ENCODE data around the gene R3HDM4.

The R3HDM4 gene

DNA sequence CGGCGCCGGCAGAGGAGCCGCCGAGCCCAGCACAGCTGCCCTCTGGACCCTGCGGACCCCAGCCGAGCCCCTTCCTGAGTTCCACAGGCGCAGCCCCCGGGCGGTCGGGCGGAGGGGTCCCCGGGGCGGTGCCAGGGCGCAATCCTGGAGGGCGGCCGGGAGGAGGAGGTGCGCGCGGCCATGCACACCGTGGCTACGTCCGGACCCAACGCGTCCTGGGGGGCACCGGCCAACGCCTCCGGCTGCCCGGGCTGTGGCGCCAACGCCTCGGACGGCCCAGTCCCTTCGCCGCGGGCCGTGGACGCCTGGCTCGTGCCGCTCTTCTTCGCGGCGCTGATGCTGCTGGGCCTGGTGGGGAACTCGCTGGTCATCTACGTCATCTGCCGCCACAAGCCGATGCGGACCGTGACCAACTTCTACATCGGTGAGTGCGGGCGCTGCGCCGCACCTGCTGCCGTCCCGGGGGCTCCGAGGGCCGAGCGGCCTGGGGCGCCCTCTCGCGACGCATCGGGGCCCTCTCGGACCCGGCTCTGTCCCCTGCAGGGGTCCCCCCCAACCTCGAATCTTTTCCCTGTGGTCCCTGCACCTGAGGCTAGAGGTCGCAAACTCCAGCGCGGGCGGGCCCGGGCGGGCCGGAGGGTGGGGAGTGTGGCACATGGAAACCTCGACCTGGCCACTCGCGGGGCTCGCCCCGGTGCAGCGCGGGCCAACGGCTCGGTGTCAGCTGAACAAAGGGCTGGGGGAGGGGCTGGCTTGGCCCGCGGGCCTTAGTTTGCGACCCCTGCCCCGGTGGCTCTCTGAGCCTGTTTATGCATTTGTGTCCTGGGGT lies 4.5 kb upstream of the R3HDM4 start, which contains the start of gene KISS1R:
Gene KISS1R, plus strand, starts transcription at position 11 of the 829 bp plus-strand sequence. Its CDS starts 170 bp downstream, at position 181.
- no peak within 1 kb of the TSS; the same call in 1 of the 2 replicates for H3K9ac ChIP-seq (ENCODE audit: low read length)
- no peak within 1 kb of the TSS for H2AFZ ChIP-seq (ENCODE audit: low read length)
- no peaks in the 10 kb centered on the region for H4K20me1 ChIP-seq (ENCODE audit: insufficient read depth, low read length)
- H3K36me3 ChIP-seq (ENCODE audit: insufficient read depth, low read length), result no peaks in the 10 kb centered on the region
- no peaks in the 10 kb centered on the region for H3K9me2 ChIP-seq (ENCODE audit: low read depth, low read length)
- no peak within 1 kb of the TSS for H3K27ac ChIP-seq (ENCODE audit: low read depth, low read length, poor library complexity, severe bottlenecking)
- no peaks in the 10 kb centered on the region for H3K79me2 ChIP-seq (ENCODE audit: insufficient read depth, low read length)
- H3K4me2 ChIP-seq (ENCODE audit: low read length), result peak within 1 kb of the TSS; percentile 64
- no peaks in the 10 kb centered on the region for H3F3A ChIP-seq (ENCODE audit: insufficient read depth, low read length)
- peaks cover 13% of the 10 kb centered on the region; the same call in 1 of the 2 replicates for H3K27me3 ChIP-seq (ENCODE audit: insufficient read depth, low read length)
- peak within 1 kb of the TSS; percentile 41 for H3K4me3 ChIP-seq (ENCODE audit: low read depth, low read length, poor library complexity, severe bottlenecking)
- H3K9me3 ChIP-seq (ENCODE audit: low read length), result no peaks in the 10 kb centered on the region
- TF ChIP-seq, protein P1, sequence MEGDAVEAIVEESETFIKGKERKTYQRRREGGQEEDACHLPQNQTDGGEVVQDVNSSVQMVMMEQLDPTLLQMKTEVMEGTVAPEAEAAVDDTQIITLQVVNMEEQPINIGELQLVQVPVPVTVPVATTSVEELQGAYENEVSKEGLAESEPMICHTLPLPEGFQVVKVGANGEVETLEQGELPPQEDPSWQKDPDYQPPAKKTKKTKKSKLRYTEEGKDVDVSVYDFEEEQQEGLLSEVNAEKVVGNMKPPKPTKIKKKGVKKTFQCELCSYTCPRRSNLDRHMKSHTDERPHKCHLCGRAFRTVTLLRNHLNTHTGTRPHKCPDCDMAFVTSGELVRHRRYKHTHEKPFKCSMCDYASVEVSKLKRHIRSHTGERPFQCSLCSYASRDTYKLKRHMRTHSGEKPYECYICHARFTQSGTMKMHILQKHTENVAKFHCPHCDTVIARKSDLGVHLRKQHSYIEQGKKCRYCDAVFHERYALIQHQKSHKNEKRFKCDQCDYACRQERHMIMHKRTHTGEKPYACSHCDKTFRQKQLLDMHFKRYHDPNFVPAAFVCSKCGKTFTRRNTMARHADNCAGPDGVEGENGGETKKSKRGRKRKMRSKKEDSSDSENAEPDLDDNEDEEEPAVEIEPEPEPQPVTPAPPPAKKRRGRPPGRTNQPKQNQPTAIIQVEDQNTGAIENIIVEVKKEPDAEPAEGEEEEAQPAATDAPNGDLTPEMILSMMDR (IDR thresholded peaks at IDR 0.05; ENCODE audit: low read length), result peak; percentile 84
- TF ChIP-seq EZH2 (IDR thresholded peaks at IDR 0.05; ENCODE audit: borderline replicate concordance, low read length), result no peak
- H3K4me1 ChIP-seq (ENCODE audit: insufficient read depth, low read length, severe bottlenecking), result peaks cover 40% of the 10 kb centered on the region

DNA sequence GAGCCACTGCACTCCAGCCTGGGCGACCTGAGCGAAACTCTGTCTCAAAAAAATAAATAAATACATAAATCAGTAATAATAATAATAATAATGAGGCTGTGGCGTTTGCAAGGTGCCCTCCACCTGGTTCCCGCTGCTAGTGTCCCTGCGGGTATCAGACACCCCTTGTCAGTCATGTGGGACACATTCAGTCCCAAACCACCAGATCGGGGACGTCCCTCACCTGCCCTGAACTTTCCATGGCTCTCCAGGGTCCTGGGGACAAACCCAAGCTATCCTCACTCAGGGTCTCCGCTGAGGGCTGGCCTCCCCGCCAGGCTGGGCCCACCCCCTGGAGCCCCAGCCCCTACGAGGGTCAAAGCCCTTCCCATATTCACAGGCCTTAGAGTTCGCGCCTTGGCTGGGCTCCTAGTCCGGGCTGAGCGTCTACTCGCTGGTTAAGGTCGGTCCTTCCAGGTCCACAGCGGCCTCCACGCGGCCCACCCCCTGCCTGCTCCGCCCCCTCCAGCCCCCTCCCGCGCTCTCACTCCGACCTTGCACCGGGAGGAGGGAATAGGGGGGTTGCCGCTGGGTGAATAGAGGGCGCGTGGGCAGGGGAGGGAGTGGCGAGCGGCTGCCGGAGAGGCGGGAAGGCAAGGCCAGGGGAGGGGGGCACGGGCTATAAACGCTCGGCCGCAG lies 3.8 kb upstream of the R3HDM4 start:
- H3K4me3 ChIP-seq (ENCODE audit: low read depth, low read length, poor library complexity, severe bottlenecking), result peak overlapping the region; percentile 41
- no peak overlapping the region for H2AFZ ChIP-seq (ENCODE audit: low read length)
- H4K20me1 ChIP-seq (ENCODE audit: insufficient read depth, low read length), result no peaks in the 10 kb centered on the region
- peaks cover 40% of the 10 kb centered on the region for H3K4me1 ChIP-seq (ENCODE audit: insufficient read depth, low read length, severe bottlenecking)
- no peaks in the 10 kb centered on the region for H3F3A ChIP-seq (ENCODE audit: insufficient read depth, low read length)
- no peaks in the 10 kb centered on the region for H3K9me2 ChIP-seq (ENCODE audit: low read depth, low read length)
- no peaks in the 10 kb centered on the region for H3K36me3 ChIP-seq (ENCODE audit: insufficient read depth, low read length)
- H3K79me2 ChIP-seq (ENCODE audit: insufficient read depth, low read length), result no peaks in the 10 kb centered on the region
- no peak overlapping the region for H3K27ac ChIP-seq (ENCODE audit: low read depth, low read length, poor library complexity, severe bottlenecking)
- H3K9ac ChIP-seq (ENCODE audit: low read length), result no peak overlapping the region; the same call in 1 of the 2 replicates
- no peak for TF ChIP-seq EZH2 (IDR thresholded peaks at IDR 0.05; ENCODE audit: borderline replicate concordance, low read length)
- TF ChIP-seq, protein P1 (IDR thresholded peaks at IDR 0.05; ENCODE audit: low read length), result no peak
- H3K4me2 ChIP-seq (ENCODE audit: low read length), result peak overlapping the region; percentile 64
- H3K9me3 ChIP-seq (ENCODE audit: low read length), result no peaks in the 10 kb centered on the region
- peaks cover 13% of the 10 kb centered on the region; the same call in 1 of the 2 replicates for H3K27me3 ChIP-seq (ENCODE audit: insufficient read depth, low read length)

DNA sequence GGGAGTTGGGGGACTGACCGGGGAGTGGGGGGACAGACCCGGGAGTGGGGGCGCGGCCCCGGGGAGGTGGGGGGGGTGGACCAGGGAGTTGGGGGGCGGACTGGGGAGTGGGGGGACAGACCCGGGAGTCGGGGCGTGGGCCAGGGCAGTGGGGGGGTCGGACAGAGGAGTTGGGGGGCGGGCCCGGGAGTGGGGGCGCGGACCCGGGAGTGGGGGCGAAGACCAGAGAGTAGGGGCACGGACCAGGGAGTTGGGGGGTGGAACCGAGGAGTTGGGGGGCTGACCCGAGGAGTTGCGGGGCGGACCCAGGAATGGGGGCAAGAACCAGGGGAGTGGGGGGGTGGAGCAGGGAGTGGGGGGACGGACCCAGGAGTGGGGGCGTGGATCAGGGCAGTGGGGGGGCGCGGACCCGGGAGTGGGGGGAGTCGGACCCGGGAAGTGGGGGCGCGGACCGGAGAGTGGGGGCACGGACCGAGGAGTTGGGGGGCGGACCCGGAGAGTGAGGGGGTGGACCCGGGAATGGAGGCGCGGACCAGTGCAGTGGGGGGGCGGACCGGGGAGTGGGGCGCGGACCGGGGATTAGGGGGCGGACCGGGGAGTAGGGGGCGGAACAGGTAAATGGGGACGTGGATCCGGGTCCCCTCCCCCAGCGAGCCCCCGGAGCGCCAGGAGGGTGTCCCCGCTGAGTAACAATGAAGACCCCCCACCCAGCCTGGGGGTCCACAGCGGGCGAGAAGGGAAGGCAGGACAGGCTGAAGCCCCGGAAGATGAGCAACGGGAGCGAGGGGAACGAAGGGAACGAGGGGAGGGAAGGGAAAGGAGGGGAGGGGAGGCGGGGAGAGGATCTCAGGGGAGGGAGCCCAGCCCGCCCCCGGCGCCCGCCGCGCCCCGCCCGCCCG lies 589 bp downstream of the R3HDM4 start:
- Histone ChIP-seq H3K4me2 (ENCODE audit: low read length) (peak overlapping the region; percentile 53), H3K79me2 (ENCODE audit: insufficient read depth, low read length) (no peaks in the 10 kb centered on the region), H3K27me3 (ENCODE audit: insufficient read depth, low read length) (peaks cover 6% of the 10 kb centered on the region; the same call in 1 of the 2 replicates), H3F3A (ENCODE audit: insufficient read depth, low read length) (peaks cover 3% of the 10 kb centered on the region; the same call in 1 of the 2 replicates), H3K36me3 (ENCODE audit: insufficient read depth, low read length) (0 out of 2 replicates have a peak, but pooled peaks cover 6% of the 10 kb centered on the region), H4K20me1 (ENCODE audit: insufficient read depth, low read length) (no peaks in the 10 kb centered on the region), H3K4me3 (ENCODE audit: low read depth, low read length, poor library complexity, severe bottlenecking) (peak overlapping the region; percentile 79), H3K9me2 (ENCODE audit: low read depth, low read length) (no peaks in the 10 kb centered on the region), H3K27ac (ENCODE audit: low read depth, low read length, poor library complexity, severe bottlenecking) (peak overlapping the region; percentile 58), H3K9me3 (ENCODE audit: low read length) (no peaks in the 10 kb centered on the region), H3K9ac (ENCODE audit: low read length) (peak overlapping the region; percentile 80), H3K4me1 (ENCODE audit: insufficient read depth, low read length, severe bottlenecking) (peaks cover 40% of the 10 kb centered on the region), H2AFZ (ENCODE audit: low read length) (no peak overlapping the region)
- TF ChIP-seq, protein P1 (IDR thresholded peaks at IDR 0.05; ENCODE audit: low read length), result no peak
- no peak for TF ChIP-seq EZH2 (IDR thresholded peaks at IDR 0.05; ENCODE audit: borderline replicate concordance, low read length)

Data from OCI-LY1 (cell line).